Panc1 (cell line): ENCODE results near the gene ALOX12. TPM values are rescaled to one million over a fixed set of nuclear protein-coding genes. Genes with fewer than 3 reads are reported as not detected.

Experiments
- ATAC-seq: fragments of 200-7000 bp; cut with Tn5 transposase; 2 replicates; pipeline ENCODE4 v1.9.1; 2020; ENCODE audit warnings: mild to moderate bottlenecking, moderate library complexity
- BruUV-seq: library from RNA; stranded (reverse); fragments of 400-500 nt; replicated peaks from 2 replicates; lab custom pipeline; 2021; lab: Mats Ljungman, UMichigan
- CTCF ChIA-PET: fragments of 300-600 bp; sonication (Branson Sonifier 250); formaldehyde crosslinking; loops from one replicate; lab custom pipeline; 2022; ENCODE audit warnings: antibody characterized with exemption; lab: Charles Lee
- POLR2A ChIA-PET: fragments of 300-600 bp; sonication (Branson Sonifier 250); formaldehyde crosslinking; loops from one replicate; lab custom pipeline; 2022; ENCODE audit warnings: antibody characterized with exemption; lab: Charles Lee
- DNase-seq: peaks from one replicate; pipeline ENCODE4 v3.0.0-alpha.2; 2010; ENCODE audit warnings: low read depth, low spot score
- H3K27ac ChIP-seq: 2 replicates; pipeline ENCODE4 v1.5.1; 2011; ENCODE audit warnings: mild to moderate bottlenecking, low read length, inconsistent platforms
- H3K27me3 ChIP-seq: fragments of 200-500 bp; sonication (Bioruptor generic); 2 replicates; pipeline ENCODE4 v1.6.0; 2014; ENCODE audit warnings: low read length, inconsistent platforms; ENCODE audit not compliant: control insufficient read depth, insufficient read depth
- H3K36me3 ChIP-seq: fragments of 200-500 bp; sonication (Bioruptor generic); 2 replicates; pipeline ENCODE4 v1.5.1; 2014; ENCODE audit warnings: inconsistent platforms, mild to moderate bottlenecking, low read length, moderate library complexity; ENCODE audit not compliant: control insufficient read depth, insufficient read depth
- H3K4me1 ChIP-seq: 2 replicates; pipeline ENCODE4 v1.5.1; 2011; ENCODE audit warnings: inconsistent platforms, mild to moderate bottlenecking, low read length, moderate library complexity; ENCODE audit not compliant: control insufficient read depth, insufficient read depth
- H3K4me3 ChIP-seq, 2 experiments: 2 replicates each; pipeline ENCODE4 v1.5.1; 2011 to 2012; ENCODE audit warnings: low read depth in 2 of 2, low read length in 2 of 2, mild to moderate bottlenecking in 2 of 2, inconsistent platforms in 1 of 2, moderate library complexity in 1 of 2
- H3K9me3 ChIP-seq: fragments of 200-500 bp; sonication (Bioruptor generic); 2 replicates; pipeline ENCODE4 v1.5.1; 2014; ENCODE audit warnings: low read depth, mild to moderate bottlenecking, inconsistent platforms, low read length, moderate library complexity; ENCODE audit not compliant: control insufficient read depth, insufficient read depth
- CTCF ChIP-seq: fragments of 450-650 bp; IDR thresholded peaks from 2 replicates; pipeline ENCODE4 v1.5.1; 2017; ENCODE audit warnings: mild to moderate bottlenecking
- POLR2AphosphoS5 ChIP-seq: IDR thresholded peaks from 2 replicates; pipeline ENCODE4 v1.6.1; 2012; ENCODE audit warnings: mild to moderate bottlenecking, low read depth, low read length, moderate library complexity
- REST ChIP-seq, 2 experiments: IDR thresholded peaks; 2 replicates each; pipeline ENCODE4 v1.6.1; 2011 to 2012; ENCODE audit warnings: low read depth in 2 of 2, control low read depth in 1 of 2, low read length in 1 of 2, mild to moderate bottlenecking in 1 of 2, moderate library complexity in 1 of 2; ENCODE audit not compliant: insufficient read depth in 1 of 2
- SIN3A ChIP-seq: IDR thresholded peaks from 2 replicates; pipeline ENCODE4 v1.6.1; 2012; ENCODE audit warnings: low read depth, mild to moderate bottlenecking, low read length, moderate library complexity, borderline replicate concordance; ENCODE audit not compliant: insufficient read depth
- TCF7L2 ChIP-seq: IDR thresholded peaks from 2 replicates; pipeline ENCODE4 v1.6.1; 2011; ENCODE audit warnings: mild to moderate bottlenecking, low read depth, low read length, inconsistent platforms
- in situ Hi-C: cut with HindIII; loops from 2 replicates; pipeline ENCODE4 v1.10.0; 2016; ENCODE audit warnings: low sequenced_read_pairs, low pct_unique_long_range_greater_than_20kb
- intact Hi-C: fragments of 100-400 bp; cut with micrococcal nuclease; formaldehyde crosslinking; loops from one replicate; pipeline ENCODE4 v1.10.0; 2022; ENCODE audit not compliant: unreplicated experiment
- total RNA-seq: library from RNA; stranded (reverse); gene quantifications from one replicate; pipeline ENCODE4 v1.2.1, GENCODE V29; 2021; ENCODE audit not compliant: unreplicated experiment

The ALOX12 gene
- total RNA-seq, 1 experiment from 2014 or later = not detected

GRCh38 chr17:7018331-7018964 is 22.6 kb downstream of the ALOX12 start:
- H3K27ac ChIP-seq = peak overlapping the region; percentile 54; the same call in 1 of the 2 replicates
- TF ChIP-seq SIN3A (no peak), REST (IDR thresholded peaks at IDR 0.05; ENCODE audit: insufficient read depth in 1 of 2, low read depth in 2 of 2, low read length in 1 of 2) (no peak), POLR2AphosphoS5 (no peak), TCF7L2 (no peak), CTCF (no peak)
- no peaks in the 10 kb centered on the region for H3K27me3 ChIP-seq
- in situ Hi-C loops (no loop called here), intact Hi-C loops (no loop called here)
- peaks cover 29% of the 10 kb centered on the region for H3K4me1 ChIP-seq
- CTCF ChIA-PET = no interaction called here
- peaks cover 9% of the 10 kb centered on the region; the same call in 1 of the 2 replicates for H3K36me3 ChIP-seq
- ATAC-seq = no peak
- POLR2A ChIA-PET = no interaction called here
- no peaks in the 10 kb centered on the region for H3K9me3 ChIP-seq
- no TSS peak for BruUV-seq
- no peak overlapping the region for H3K4me3 ChIP-seq
- no peak for DNase-seq

GRCh38 chr17:7019367-7019766 is 23.5 kb downstream of the ALOX12 start:
- Histone ChIP-seq H3K4me1 (peaks cover 29% of the 10 kb centered on the region), H3K9me3 (no peaks in the 10 kb centered on the region), H3K4me3 (peak overlapping the region in 1 of 2 experiments; percentile 37; a peak in 2 of 4 replicates), H3K36me3 (peaks cover under 1% of the 10 kb centered on the region; the same call in 1 of the 2 replicates), H3K27me3 (no peaks in the 10 kb centered on the region), H3K27ac (peak overlapping the region; percentile 89)
- ChIA-PET CTCF (interaction anchor here (0.6 to 1.0 kb wide), 2 partner anchors 26 to 105 kb away, joined by 4 to 8 read pairs; no protein-coding TSS in a partner anchor), POLR2A (no interaction called here)
- intact Hi-C loops (no loop called here), in situ Hi-C loops (no loop called here)
- DNase-seq (no peak), ATAC-seq (no peak)
- TF ChIP-seq SIN3A = no peak
- no peak for TF ChIP-seq CTCF
- no peak for TF ChIP-seq POLR2AphosphoS5
- no peak for TF ChIP-seq REST (IDR thresholded peaks at IDR 0.05; ENCODE audit: insufficient read depth in 1 of 2, low read depth in 2 of 2, low read length in 1 of 2)
- TF ChIP-seq TCF7L2 = no peak
- BruUV-seq = no TSS peak
